HepG2 (cell line): ENCODE measurements around the gene LRRC37A. TPM values are rescaled to one million over a fixed set of nuclear protein-coding genes. Genes with fewer than 3 reads are reported as not detected.

Source experiments
- ATAC-seq: fragments of 200-7000 bp; cut with Tn5 transposase; 3 replicates; pipeline ENCODE4 v1.9.1; 2020; ENCODE audit warnings: mild to moderate bottlenecking, moderate library complexity
- BruUV-seq: library from RNA; stranded (reverse); fragments of 400-500 nt; replicated peaks from 2 replicates; lab custom pipeline; 2021; lab: Mats Ljungman, UMichigan
- CTCF ChIA-PET: fragments of 300-600 bp; formaldehyde crosslinking; extraction: SDS; loops from one replicate; lab custom pipeline; 2021; ENCODE audit warnings: low total read pairs, inconsistent platforms, low intra/inter-chr PET ratio; lab: Yijun Ruan, JAX
- POLR2A ChIA-PET: fragments of 350-600 bp; sonication (Branson Sonifier 250); formaldehyde crosslinking; loops from one replicate; lab custom pipeline; 2020; ENCODE audit warnings: antibody characterized with exemption, inconsistent platforms; lab: Yijun Ruan, JAX
- DNase-seq: peaks from one replicate; pipeline ENCODE4 v3.0.0-alpha.2; 2015; ENCODE audit warnings: low spot score
- FAIRE-seq: peaks from 3 replicates; lab custom pipeline; 2011; peaks lifted over from hg19 to GRCh38; lab: Jason Lieb, UNC
- H2AFZ ChIP-seq: one replicate; pipeline ENCODE4 v1.6.1; 2011; ENCODE audit warnings: low read length, inconsistent platforms
- H3K27ac ChIP-seq: fragments of 300-600 bp; 3 replicates; pipeline ENCODE4 v1.8.0; 2011; ENCODE audit warnings: mixed run types, mild to moderate bottlenecking, mixed read lengths, low read length, inconsistent platforms; ENCODE audit not compliant: insufficient read depth; ENCODE audit errors: extremely low read length
- H3K27me3 ChIP-seq, 2 experiments: fragments of 200-600 bp in 1 of 2; 2 replicates in 1 of 2; 3 replicates in 1 of 2; pipeline versions ENCODE4 v1.6.0 to v1.8.0; 2011; ENCODE audit warnings: low read length in 2 of 2, mild to moderate bottlenecking in 2 of 2, moderate library complexity in 2 of 2, inconsistent platforms in 1 of 2; ENCODE audit not compliant: insufficient read depth in 2 of 2, control insufficient read depth in 1 of 2
- H3K36me3 ChIP-seq, 2 experiments: fragments of 200-600 bp in 1 of 2; replicated peaks in 1 of 2; 2 replicates in 1 of 2; 3 replicates in 1 of 2; pipeline versions ENCODE4 v1.5.1 to v1.8.0; 2011; ENCODE audit warnings: low read length in 2 of 2, inconsistent platforms in 1 of 2; ENCODE audit not compliant: insufficient read depth in 2 of 2, control insufficient read depth in 1 of 2
- H3K4me1 ChIP-seq: 2 replicates; pipeline ENCODE4 v1.5.1; 2012; ENCODE audit warnings: low read length, inconsistent platforms; ENCODE audit not compliant: insufficient read depth
- H3K4me2 ChIP-seq: 2 replicates; pipeline ENCODE4 v1.6.0; 2011; ENCODE audit warnings: low read depth, low read length, inconsistent platforms
- H3K4me3 ChIP-seq, 3 experiments: fragments of 200-600 bp in 1 of 3; sonication (generic), shearing (Covaris generic) in 1 of 3; replicated peaks in 1 of 3; 2 replicates each; pipeline ENCODE4 v1.5.1; 2011 to 2016; ENCODE audit warnings: low read length in 3 of 3, inconsistent platforms in 2 of 3, low read depth in 2 of 3, mild to moderate bottlenecking in 2 of 3, control low read depth in 1 of 3, mixed read lengths in 1 of 3; ENCODE audit not compliant: insufficient read depth in 1 of 3
- H3K79me2 ChIP-seq: one replicate; pipeline ENCODE4 v1.6.1; 2011; ENCODE audit warnings: low read length, inconsistent platforms; ENCODE audit not compliant: insufficient read depth
- H3K9ac ChIP-seq: 2 replicates; pipeline ENCODE4 v1.6.0; 2011; ENCODE audit warnings: mild to moderate bottlenecking, low read depth, low read length, inconsistent platforms; ENCODE audit not compliant: insufficient read depth
- H3K9me3 ChIP-seq: 2 replicates; pipeline ENCODE4 v1.5.1; 2012; ENCODE audit warnings: mild to moderate bottlenecking, low read length
- H4K20me1 ChIP-seq: 2 replicates; pipeline ENCODE4 v1.6.0; 2011; ENCODE audit warnings: inconsistent platforms, mild to moderate bottlenecking, low read length, moderate library complexity; ENCODE audit not compliant: insufficient read depth
- AGO1 ChIP-seq: fragments of 200-400 bp; formaldehyde crosslinking; IDR thresholded peaks from 2 replicates; pipeline ENCODE4 v1.6.1; 2017; ENCODE audit warnings: mild to moderate bottlenecking, low read depth, low read length, moderate library complexity; ENCODE audit not compliant: poor library complexity, severe bottlenecking
- ELF3 ChIP-seq: IDR thresholded peaks from 2 replicates; pipeline ENCODE4 v1.6.1; 2016; ENCODE audit warnings: missing genetic modification reagents, missing compliant biosample characterization
- KDM5B ChIP-seq: sonication (generic); formaldehyde crosslinking; IDR thresholded peaks from 2 replicates; pipeline ENCODE4 v1.4.0; 2020; ENCODE audit warnings: missing genetic modification reagents, mild to moderate bottlenecking, borderline replicate concordance
- MIER2 ChIP-seq: IDR thresholded peaks from 2 replicates; pipeline ENCODE4 v1.6.1; 2016; ENCODE audit warnings: missing biosample characterization, missing genetic modification reagents
- PAF1 ChIP-seq: IDR thresholded peaks from 2 replicates; pipeline ENCODE4 v1.6.1; 2016; ENCODE audit warnings: missing genetic modification reagents, missing compliant biosample characterization
- SP1 ChIP-seq, 2 experiments: fragments of 450-650 bp in 1 of 2; sonication (generic) in 1 of 2; formaldehyde crosslinking in 1 of 2; IDR thresholded peaks; 2 replicates each; pipeline versions ENCODE4 v1.4.0 to v1.6.1; 2016 to 2020; ENCODE audit warnings: missing genetic modification reagents in 1 of 2
- ZNF792 ChIP-seq: IDR thresholded peaks from 2 replicates; pipeline ENCODE4 v1.6.1; 2016
- WGBS: methylation state at CpG from one replicate; pipeline ENCODE4 v1.1.6; 2017; ENCODE audit warnings: low lambda C conversion rate; 5-methylcytosine and 5-hydroxymethylcytosine counted together
- in situ Hi-C: cut with HindIII; loops from 2 replicates; pipeline ENCODE4 v1.10.0; 2017; ENCODE audit warnings: low pct_unique_long_range_greater_than_20kb; ENCODE audit not compliant: extremely low pct_ligation_motif_present
- intact Hi-C: fragments of 100-400 bp; cut with micrococcal nuclease; formaldehyde crosslinking; loops from one replicate; pipeline ENCODE4 v1.10.0; 2022; ENCODE audit not compliant: unreplicated experiment
- polyA plus RNA-seq, 8 experiments: library from polyadenylated mRNA; depleted of rRNA in 3 of 8; stranded (reverse) in 7 of 8; unstranded in 1 of 8; fragments of >200 nt; fragmentation: Illumina TruSeq in 4 of 8; extraction: Trizol in 4 of 8; gene quantifications; 2 replicates each; pipeline versions ENCODE4 v1.2.1 to v1.2.3, GENCODE V29; 2011 to 2016; ENCODE audit warnings: low read depth in 4 of 8, missing spikeins in 1 of 8, mixed read lengths in 1 of 8; ENCODE audit not compliant: insufficient read depth in 1 of 8
- total RNA-seq, 5 experiments: library from RNA; depleted of rRNA; stranded (reverse); fragments of >200 nt; fragmentation: Illumina TruSeq; extraction: Trizol; gene quantifications; 2 replicates each; pipeline ENCODE4 v1.2.3, GENCODE V29; 2016; ENCODE audit warnings: low read depth in 1 of 5
- TF ChIP-seq, protein P1 (sequence below): sonication (generic); formaldehyde crosslinking; IDR thresholded peaks from 2 replicates; pipeline ENCODE4 v1.5.0; 2020; ENCODE audit warnings: missing genetic modification reagents, mild to moderate bottlenecking, borderline replicate concordance
- TF ChIP-seq, protein P2 (sequence below), 2 experiments: IDR thresholded peaks; 2 replicates each; pipeline ENCODE4 v1.6.1; 2011 to 2012; ENCODE audit warnings: low read length in 2 of 2, borderline replicate concordance in 1 of 2, low read depth in 1 of 2, mild to moderate bottlenecking in 1 of 2, moderate library complexity in 1 of 2
- TF ChIP-seq, protein P3 (sequence below): sonication (generic); formaldehyde crosslinking; IDR thresholded peaks from 2 replicates; pipeline ENCODE4 v1.5.0; 2020; ENCODE audit warnings: mild to moderate bottlenecking, missing genetic modification reagents

Gene LRRC37A
- total and polyA plus RNA-seq, 2 of the 13 experiments (the other 11 are each of a cell fraction or from before 2014, with no cell fraction given), result 0.97 to 1.3 TPM

DNA sequence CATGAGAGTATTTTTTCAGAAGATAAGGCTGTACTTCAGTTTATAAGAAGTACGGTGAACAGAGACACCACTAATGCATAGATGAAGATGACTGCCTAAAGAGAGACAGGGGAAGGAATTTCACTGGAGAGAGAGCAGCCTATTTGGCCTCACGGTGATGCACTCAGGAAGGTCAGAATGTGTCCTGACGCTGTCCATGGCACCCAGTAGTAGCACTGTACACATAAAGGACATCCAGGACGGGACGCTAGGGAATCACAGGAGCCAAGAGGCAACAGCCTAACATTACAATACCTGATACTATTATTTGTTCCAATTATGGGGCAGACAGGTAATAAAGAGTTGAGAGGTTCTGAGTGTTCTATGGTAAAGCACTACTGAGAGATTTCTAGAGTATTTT lies 24.9 kb upstream of the LRRC37A start:
- Histone ChIP-seq H3K79me2 (no peaks in the 10 kb centered on the region), H3K4me2 (no peak overlapping the region), H3K36me3 (no peaks in the 10 kb centered on the region), H3K9ac (no peak overlapping the region), H3K27ac (no peak overlapping the region), H3K4me1 (peaks cover 52% of the 10 kb centered on the region), H4K20me1 (no peaks in the 10 kb centered on the region), H3K4me3 (no peak overlapping the region), H3K9me3 (no peaks in the 10 kb centered on the region), H2AFZ (no peak overlapping the region), H3K27me3 (peaks cover 0 to 4% of the 10 kb centered on the region in 2 experiments; a peak in 1 of 5 replicates)
- ChIA-PET POLR2A (no interaction called here), CTCF (no interaction called here)
- 8% methylated on average over 5 of the region's 5 CpGs for WGBS
- no TSS peak for BruUV-seq
- no peak for FAIRE-seq
- peak; percentile 34 for ATAC-seq
- DNase-seq, result peak; percentile 43
- in situ Hi-C loops, result loop anchor here (25.0 kb wide), 1 partner anchor 683 kb away; no protein-coding TSS in a partner anchor
- intact Hi-C loops, result no loop called here
- TF ChIP-seq, protein P1, sequence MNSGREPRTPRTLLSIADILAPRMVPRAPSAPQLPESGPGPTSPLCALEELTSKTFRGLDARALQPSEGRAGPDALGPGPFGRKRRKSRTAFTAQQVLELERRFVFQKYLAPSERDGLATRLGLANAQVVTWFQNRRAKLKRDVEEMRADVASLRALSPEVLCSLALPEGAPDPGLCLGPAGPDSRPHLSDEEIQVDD, result no peak
- TF ChIP-seq SP1 (IDR thresholded peaks at IDR 0.05) (no peak), SP1 (CRISPR knock-in tag; IDR thresholded peaks at IDR 0.05) (no peak), ELF3 (CRISPR knock-in tag) (no peak), ZNF792 (no peak), AGO1 (no peak), PAF1 (CRISPR knock-in tag) (no peak), KDM5B (CRISPR knock-in tag) (no peak), MIER2 (CRISPR knock-in tag) (peak; percentile 48; the same call in 1 of the 2 replicates)
- TF ChIP-seq, protein P2, sequence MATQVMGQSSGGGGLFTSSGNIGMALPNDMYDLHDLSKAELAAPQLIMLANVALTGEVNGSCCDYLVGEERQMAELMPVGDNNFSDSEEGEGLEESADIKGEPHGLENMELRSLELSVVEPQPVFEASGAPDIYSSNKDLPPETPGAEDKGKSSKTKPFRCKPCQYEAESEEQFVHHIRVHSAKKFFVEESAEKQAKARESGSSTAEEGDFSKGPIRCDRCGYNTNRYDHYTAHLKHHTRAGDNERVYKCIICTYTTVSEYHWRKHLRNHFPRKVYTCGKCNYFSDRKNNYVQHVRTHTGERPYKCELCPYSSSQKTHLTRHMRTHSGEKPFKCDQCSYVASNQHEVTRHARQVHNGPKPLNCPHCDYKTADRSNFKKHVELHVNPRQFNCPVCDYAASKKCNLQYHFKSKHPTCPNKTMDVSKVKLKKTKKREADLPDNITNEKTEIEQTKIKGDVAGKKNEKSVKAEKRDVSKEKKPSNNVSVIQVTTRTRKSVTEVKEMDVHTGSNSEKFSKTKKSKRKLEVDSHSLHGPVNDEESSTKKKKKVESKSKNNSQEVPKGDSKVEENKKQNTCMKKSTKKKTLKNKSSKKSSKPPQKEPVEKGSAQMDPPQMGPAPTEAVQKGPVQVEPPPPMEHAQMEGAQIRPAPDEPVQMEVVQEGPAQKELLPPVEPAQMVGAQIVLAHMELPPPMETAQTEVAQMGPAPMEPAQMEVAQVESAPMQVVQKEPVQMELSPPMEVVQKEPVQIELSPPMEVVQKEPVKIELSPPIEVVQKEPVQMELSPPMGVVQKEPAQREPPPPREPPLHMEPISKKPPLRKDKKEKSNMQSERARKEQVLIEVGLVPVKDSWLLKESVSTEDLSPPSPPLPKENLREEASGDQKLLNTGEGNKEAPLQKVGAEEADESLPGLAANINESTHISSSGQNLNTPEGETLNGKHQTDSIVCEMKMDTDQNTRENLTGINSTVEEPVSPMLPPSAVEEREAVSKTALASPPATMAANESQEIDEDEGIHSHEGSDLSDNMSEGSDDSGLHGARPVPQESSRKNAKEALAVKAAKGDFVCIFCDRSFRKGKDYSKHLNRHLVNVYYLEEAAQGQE (IDR thresholded peaks at IDR 0.05; ENCODE audit: borderline replicate concordance in 1 of 2, low read depth in 1 of 2, low read length in 2 of 2), result peak in 1 of 2 experiments; percentile 69; a peak in 2 of 4 replicates
- TF ChIP-seq, protein P3, sequence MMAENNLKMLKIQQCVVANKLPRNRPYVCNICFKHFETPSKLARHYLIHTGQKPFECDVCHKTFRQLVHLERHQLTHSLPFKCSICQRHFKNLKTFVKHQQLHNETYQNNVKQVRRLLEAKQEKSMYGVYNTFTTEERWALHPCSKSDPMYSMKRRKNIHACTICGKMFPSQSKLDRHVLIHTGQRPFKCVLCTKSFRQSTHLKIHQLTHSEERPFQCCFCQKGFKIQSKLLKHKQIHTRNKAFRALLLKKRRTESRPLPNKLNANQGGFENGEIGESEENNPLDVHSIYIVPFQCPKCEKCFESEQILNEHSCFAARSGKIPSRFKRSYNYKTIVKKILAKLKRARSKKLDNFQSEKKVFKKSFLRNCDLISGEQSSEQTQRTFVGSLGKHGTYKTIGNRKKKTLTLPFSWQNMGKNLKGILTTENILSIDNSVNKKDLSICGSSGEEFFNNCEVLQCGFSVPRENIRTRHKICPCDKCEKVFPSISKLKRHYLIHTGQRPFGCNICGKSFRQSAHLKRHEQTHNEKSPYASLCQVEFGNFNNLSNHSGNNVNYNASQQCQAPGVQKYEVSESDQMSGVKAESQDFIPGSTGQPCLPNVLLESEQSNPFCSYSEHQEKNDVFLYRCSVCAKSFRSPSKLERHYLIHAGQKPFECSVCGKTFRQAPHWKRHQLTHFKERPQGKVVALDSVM (CRISPR knock-in tag), result no peak
